ENCODE results near the gene PMAIP1. TPM values are rescaled to one million over a fixed set of nuclear protein-coding genes. Genes with fewer than 3 reads are reported as not detected.

PMAIP1 gene
- total and polyA plus RNA-seq, 8 donors: 2.3 to 8.3 (median 3.7) TPM; not detected in 2

- no peak for TF ChIP-seq POLR2A (IDR thresholded peaks at IDR 0.05)
- TF ChIP-seq, protein P1, sequence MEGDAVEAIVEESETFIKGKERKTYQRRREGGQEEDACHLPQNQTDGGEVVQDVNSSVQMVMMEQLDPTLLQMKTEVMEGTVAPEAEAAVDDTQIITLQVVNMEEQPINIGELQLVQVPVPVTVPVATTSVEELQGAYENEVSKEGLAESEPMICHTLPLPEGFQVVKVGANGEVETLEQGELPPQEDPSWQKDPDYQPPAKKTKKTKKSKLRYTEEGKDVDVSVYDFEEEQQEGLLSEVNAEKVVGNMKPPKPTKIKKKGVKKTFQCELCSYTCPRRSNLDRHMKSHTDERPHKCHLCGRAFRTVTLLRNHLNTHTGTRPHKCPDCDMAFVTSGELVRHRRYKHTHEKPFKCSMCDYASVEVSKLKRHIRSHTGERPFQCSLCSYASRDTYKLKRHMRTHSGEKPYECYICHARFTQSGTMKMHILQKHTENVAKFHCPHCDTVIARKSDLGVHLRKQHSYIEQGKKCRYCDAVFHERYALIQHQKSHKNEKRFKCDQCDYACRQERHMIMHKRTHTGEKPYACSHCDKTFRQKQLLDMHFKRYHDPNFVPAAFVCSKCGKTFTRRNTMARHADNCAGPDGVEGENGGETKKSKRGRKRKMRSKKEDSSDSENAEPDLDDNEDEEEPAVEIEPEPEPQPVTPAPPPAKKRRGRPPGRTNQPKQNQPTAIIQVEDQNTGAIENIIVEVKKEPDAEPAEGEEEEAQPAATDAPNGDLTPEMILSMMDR (IDR thresholded peaks at IDR 0.05): no peak
- Histone ChIP-seq H3K27ac (no peak overlapping the region), H3K4me1 (peaks cover 0 to under 1% (median under 1%) of the 10 kb centered on the region in 4 donors), H3K27me3 (no peaks in the 10 kb centered on the region), H3K9me3 (no peaks in the 10 kb centered on the region), H3K4me3 (no peak overlapping the region), H3K36me3 (no peaks in the 10 kb centered on the region)
- DNase-seq: no peak
- intact Hi-C loops (cut with DNase I; ENCODE audit: low total_unique reads): no loop called here
- WGBS, 5 donors: 75 to 83% (median 80%) methylated on average over 6 of the region's 6 CpGs
These were observed 23.9 kb downstream of the PMAIP1 start for GRCh38 chr18:59923539-59924196.

- intact Hi-C loops (cut with DNase I; ENCODE audit: low total_unique reads): no loop called here
- 88 to 98% (median 95%) methylated on average over 5 of the region's 5 CpGs for WGBS, 5 donors
These were observed 26.3 kb downstream of the PMAIP1 start for GRCh38 chr18:59926131-59926530.

DNA sequence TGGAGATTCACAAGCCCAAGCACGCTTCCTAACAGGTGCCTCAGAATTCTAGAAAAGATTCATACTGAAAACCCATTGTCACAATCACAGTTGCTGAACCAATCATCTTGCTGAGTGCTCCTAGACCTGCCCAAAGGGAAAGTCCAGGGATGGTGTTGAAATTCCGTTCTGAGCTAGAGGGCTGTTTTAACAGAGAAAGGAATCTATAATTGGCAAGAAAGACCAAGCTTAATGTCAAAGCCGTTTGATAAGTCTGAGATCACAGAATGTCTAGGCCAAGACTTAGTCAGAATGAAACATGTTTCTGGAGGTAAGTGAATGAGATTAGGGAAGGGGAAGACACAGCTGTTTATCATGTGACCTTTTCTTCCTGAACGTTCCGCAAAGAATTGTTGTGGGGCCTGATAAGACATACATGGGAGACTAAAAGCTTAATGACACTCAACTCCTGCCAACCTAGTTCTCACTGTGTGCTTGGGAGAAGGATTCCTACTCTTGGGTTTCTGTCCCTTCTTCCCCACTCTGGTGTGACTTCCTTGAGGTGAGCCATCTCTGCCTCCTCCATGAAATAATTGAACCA, 27.5 kb downstream of the PMAIP1 start:
- TF ChIP-seq POLR2A (IDR thresholded peaks at IDR 0.05) (no peak), EP300 (IDR thresholded peaks at IDR 0.05) (no peak), POLR2AphosphoS5 (IDR thresholded peaks at IDR 0.05) (no peak)
- TF ChIP-seq, protein P1 (IDR thresholded peaks at IDR 0.05): no peak
- Histone ChIP-seq H3K9me3 (no peaks in the 10 kb centered on the region), H3K36me3 (no peaks in the 10 kb centered on the region), H3K27ac (no peak overlapping the region), H3K4me3 (no peak overlapping the region), H3K27me3 (no peaks in the 10 kb centered on the region), H3K4me1 (no peaks in the 10 kb centered on the region)
- WGBS, 5 donors: 27 to 45% (median 31%) methylated on average over 5 of the region's 5 CpGs
- DNase-seq: no peak
- intact Hi-C loops (cut with DNase I; ENCODE audit: low total_unique reads): no loop called here

More at GRCh38 chr18:59926131-59926530, 26.3 kb downstream of the PMAIP1 start:
- Histone ChIP-seq H3K36me3 (no peaks in the 10 kb centered on the region), H3K9me3 (no peaks in the 10 kb centered on the region), H3K27ac (no peak overlapping the region), H3K4me3 (no peak overlapping the region), H3K4me1 (no peaks in the 10 kb centered on the region), H3K27me3 (no peaks in the 10 kb centered on the region)
- TF ChIP-seq EP300 (IDR thresholded peaks at IDR 0.05): no peak
- DNase-seq: no peak

DNA sequence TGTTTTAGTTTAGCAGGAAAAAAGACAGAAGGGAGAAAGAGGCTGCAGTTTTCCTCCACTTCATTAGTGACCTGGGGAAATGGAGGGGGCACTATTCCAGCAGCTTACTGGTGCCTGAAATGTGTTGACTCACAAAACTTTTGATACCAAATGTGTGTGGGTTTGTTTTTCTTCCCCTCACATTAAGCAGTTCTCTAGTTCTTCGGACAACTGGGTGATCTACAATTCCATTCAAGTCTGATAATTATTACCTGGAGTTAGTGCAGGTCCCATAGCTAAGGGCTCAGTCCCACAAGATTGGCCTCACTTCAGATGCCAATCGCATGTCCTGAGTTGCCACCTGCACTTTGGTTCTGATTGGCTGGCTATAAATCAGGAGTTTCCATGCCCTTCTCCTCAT, 28.4 kb downstream of the PMAIP1 start:
- Histone ChIP-seq H3K36me3 (no peaks in the 10 kb centered on the region), H3K4me1 (no peaks in the 10 kb centered on the region), H3K27ac (no peak overlapping the region), H3K27me3 (no peaks in the 10 kb centered on the region), H3K4me3 (no peak overlapping the region), H3K9me3 (no peaks in the 10 kb centered on the region)
- 91 to 95% (median 92%) methylated on average over 2 of the region's 2 CpGs for WGBS, 5 donors
- TF ChIP-seq, protein P1 (IDR thresholded peaks at IDR 0.05): no peak
- TF ChIP-seq POLR2A (IDR thresholded peaks at IDR 0.05): no peak
- no peak for TF ChIP-seq EP300 (IDR thresholded peaks at IDR 0.05)
- no peak for TF ChIP-seq POLR2AphosphoS5 (IDR thresholded peaks at IDR 0.05)
- DNase-seq: no peak
- intact Hi-C loops (cut with DNase I; ENCODE audit: low total_unique reads): no loop called here
